ENCODE data around the gene HMGB1.

DNA sequence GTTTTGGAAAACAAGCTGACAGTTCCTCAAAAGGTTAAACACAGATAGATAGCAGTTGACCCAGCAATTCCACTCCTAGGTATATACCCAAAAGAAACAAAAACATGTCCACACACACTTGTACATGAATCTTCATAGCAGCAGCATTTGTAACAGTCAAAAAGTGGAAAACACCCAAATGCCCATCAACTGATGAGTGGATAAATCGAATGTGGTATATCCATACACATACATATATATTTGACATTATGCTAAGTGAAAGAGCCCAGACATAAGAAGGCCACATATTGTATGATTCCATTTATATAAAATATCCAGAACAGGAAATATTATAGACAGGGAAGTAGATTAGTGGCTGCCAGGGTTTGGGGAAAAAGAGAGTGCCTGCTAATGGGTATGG lies 7.9 kb upstream of the HMGB1 start:
- TF ChIP-seq CTCF (IDR thresholded peaks at IDR 0.05) (no peak), POLR2A (IDR thresholded peaks at IDR 0.05; ENCODE audit: low read depth) (no peak), EP300 (IDR thresholded peaks at IDR 0.05) (no peak)
